H54 (cell line): ENCODE measurements around the gene PTPRH.
"Not testable (repeated sequence)": the region's sequence is repeated elsewhere in the genome, so short reads cannot be mapped to it uniquely, and the experiment has no call there.

Source experiments
- DNase-seq: peaks from one replicate; pipeline ENCODE4 v3.0.0; 2011; ENCODE audit warnings: low spot score, mixed read lengths; ENCODE audit not compliant: insufficient read length
- FAIRE-seq: peaks from 3 replicates; lab custom pipeline; 2011; peaks lifted over from hg19 to GRCh38; lab: Jason Lieb, UNC
- POLR2A ChIP-seq: IDR thresholded peaks from 2 replicates; pipeline ENCODE4 v1.6.1; 2011; ENCODE audit warnings: low read depth, mild to moderate bottlenecking, low read length

The PTPRH gene

DNA sequence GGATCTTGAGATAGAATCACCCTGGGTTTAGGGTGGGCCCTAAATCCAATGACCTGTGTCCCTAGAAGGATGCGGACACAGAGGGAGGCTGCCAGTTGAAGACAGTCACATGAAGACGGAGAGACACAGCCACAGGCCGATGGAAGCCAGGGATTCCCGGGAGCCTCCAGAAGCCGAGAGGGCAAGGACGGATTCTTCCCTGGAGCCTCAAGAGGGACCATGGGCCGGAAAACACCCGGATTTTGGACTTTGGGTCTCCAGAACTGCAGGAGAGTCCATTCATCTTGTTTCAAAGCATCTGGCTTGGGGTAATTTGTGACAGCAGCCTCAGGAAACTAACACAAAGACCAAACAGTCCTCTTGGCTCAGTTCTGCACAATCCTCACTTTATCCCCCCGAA is 17.0 kb upstream of the PTPRH start:
- DNase-seq: no peak
- no peak for TF ChIP-seq POLR2A
- FAIRE-seq: no peak

DNA sequence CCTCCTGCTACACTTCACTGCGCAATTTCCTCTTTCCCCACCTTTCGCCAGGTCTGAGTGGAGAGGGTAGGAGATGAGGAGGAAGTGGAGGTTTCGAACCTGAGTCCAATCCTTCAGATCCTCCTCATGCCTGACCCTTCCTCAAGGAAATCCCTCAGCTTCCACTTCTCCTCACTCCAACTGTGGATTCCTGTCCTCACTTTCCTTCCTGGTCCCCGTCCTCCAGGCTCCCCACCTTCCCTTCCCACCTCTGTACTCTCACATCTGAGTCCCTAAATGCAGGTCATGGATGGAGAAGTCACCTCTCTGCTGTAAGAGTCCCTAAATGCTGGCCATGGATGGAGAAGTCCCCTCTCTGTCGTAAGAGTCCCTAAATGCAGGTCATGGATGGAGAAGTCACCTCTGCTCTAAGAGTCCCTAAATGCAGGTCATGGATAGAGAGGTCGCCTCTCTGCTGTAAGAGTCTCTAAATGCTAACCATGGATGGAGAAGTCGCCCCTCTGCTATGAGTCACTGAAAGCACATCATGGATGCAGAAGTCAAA is 16.2 kb upstream of the PTPRH start:
- DNase-seq: no peak
- no peak for TF ChIP-seq POLR2A
- no peak for FAIRE-seq

DNA sequence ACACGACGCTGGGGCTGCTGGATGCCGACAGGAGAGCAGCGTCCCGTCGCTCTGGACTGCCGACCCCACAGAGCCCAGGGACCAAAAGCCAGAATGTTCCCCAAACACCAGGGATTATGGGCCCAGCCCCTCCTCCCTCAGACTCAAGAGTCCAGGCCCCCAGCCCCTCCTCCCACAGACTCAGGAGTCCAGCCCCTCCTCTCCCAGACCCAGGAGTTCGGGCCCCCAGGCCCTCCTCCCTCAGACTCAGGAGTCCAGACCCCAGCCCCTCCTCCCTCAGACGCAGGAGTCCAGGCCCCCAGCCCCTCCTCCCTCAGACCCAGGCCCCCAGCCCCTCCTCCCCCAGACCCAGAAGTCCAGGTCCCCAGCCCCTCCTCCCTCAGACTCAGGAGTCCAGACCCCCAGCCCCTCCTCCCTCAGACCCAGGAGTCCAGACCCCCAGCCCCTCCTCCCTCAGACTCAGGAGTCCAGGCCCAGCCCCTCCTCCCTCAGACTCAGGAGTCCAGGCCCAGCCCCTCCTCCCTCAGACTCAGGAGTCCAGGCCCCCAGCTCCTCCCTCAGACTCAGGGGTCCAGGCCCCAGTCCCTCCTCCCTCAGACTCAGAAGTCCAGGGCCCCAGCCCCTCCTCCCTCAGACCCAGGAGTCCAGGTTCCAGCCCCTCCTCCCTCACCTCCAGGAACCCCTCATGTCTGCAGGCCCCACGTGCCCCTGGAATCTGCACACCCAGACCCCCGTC is 15.5 kb upstream of the PTPRH start:
- FAIRE-seq, DNase-seq: not testable (repeated sequence)

DNA sequence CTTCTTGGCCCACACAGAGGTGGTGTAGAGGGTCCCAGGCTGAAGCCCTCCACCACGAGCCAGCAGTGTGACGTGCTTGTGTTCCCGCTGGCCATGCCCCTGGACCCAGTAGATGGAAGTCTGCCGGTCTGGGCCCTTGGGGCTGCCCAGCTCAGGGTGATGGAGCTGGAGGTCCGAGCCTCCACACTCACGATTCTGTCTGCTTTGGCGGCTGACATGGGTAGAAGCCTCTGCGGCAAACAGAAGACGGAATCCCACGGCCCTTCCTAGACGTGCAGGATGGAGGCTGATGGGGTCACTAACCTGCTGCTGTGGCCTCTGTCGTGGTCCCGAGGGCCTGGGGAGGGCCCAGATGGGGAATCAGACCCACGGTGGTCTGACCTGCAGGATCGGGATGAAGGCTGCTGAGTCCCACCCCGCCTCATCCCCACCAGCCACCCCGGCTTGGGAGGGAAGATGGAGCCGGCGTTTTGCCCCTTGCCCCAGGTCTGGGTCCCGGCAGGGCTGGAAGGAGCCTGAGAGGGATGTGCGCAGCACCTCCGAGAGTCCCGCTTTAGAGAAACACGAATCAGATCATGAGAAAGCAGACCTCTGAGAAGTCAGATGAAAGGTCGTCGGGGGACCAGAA is 14.9 kb upstream of the PTPRH start:
- FAIRE-seq: no peak
- DNase-seq: no peak
- TF ChIP-seq POLR2A: no peak

DNA sequence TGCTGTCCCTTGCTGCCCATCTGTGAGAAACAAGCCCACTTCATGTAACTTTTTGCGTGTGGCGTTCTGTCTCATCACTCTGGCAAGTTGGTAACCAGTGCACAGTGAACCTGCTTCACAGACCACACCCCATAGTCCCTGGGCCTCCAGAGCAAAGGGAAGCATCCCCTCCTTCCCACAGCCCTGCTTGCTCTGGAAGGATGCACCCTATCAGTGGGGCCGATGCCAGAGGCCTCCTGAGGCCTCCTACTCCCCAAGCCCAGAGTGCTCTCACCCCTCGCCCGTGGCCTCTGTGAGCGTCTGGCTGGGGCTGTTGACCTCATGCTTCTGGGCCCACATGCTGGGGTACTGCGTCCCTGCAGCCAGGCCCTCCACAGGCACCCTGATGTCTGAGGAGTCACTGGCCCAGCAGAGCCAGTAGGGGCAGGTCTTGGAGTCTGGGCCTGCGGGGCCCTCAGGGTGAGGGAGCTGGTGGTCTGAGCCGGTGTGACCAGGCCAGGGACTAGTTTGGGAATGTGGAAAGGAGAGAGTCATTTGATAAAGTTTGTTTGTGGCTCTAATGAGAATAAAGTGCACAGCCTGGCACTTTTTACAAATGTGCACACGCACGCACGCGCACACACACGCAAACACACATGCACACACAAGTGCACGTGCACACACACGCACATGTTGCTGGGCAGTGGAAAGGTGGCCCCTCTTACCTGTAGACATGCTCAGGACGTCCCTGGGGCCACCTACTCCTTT is 14.2 kb upstream of the PTPRH start:
- DNase-seq: no peak

DNA sequence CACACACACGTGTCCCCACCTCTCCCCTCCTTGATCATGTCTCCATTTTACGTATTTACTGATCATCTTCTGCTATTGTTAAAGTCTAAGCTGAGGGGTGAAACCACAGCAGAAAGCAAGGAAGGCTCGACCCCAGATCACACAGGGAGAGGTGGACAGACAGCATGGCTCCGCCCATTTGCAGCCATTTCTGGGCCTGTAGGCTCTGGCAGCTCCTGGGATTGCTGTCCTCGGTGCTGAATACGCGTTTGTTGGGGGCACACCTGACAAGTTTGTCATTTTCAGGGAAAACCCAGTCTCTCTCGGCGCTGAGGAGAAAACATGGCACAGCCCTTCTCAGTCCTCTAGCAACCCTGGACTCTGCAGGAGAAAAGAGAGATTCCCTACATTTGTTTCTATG is 11.2 kb upstream of the PTPRH start:
- no peak for TF ChIP-seq POLR2A
- no peak for FAIRE-seq
- DNase-seq: no peak

More for the DNA sequence above, 14.2 kb upstream of the PTPRH start:
- no peak for FAIRE-seq
- no peak for TF ChIP-seq POLR2A

DNA sequence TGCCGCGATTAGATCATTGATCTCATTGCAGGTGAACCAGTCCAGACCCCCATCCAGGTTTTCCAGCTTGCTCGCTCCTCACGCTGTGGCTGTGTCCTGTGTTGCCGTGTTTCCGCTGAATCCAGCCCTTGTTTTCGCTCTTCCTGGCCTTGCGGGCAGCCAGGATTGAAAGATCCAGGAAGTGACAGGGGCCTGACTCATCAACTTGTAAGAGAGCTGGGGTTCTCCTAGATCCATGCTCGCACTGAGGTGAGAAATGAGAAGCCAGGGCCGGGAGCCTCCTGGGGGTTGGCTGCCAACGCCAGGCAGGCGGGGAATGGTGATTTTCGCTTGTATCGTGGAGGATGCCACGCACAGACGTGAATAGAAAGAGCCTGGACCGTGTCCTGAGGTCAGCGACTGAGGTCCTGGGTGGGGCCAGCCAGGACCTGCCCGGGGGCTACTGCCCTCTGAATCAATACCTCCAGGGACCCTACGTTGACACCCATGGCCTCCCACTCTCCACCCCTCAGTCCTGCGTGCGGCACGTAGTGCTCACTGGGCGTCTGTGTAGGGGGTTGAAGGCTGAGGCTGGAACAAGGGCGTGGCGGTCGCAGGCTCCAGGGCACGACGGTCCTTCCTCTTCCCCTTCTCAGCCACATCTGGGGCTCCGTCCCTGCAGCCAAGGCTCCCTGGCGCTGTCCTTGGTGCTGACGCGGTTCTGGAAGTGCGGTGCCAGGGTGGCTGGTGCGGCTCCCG is 7.3 kb upstream of the PTPRH start:
- FAIRE-seq (peak; percentile 6), DNase-seq (peak; percentile 99)
- peak; percentile 43; the same call in 1 of the 2 replicates for TF ChIP-seq POLR2A

DNA sequence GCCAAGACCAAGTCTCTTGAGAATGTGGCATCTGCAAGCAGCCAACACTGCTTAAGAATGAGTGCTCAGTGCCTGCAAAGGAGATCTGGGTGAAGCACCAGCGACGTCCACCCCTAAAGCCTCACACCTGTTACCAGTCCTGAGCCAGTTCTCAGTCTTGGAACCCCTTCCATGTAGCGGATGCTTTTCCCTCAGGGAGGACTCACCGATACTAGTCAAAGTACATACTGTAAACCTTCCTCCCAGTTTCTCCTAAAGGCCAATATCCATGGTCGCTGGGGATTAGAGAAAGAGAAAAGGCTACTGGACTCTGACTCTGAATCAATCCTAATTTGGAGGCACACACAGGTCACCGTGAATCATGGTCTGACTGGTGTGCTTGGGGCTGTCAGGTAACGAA is 4.2 kb upstream of the PTPRH start:
- TF ChIP-seq POLR2A: no peak
- FAIRE-seq (no peak), DNase-seq (no peak)

DNA sequence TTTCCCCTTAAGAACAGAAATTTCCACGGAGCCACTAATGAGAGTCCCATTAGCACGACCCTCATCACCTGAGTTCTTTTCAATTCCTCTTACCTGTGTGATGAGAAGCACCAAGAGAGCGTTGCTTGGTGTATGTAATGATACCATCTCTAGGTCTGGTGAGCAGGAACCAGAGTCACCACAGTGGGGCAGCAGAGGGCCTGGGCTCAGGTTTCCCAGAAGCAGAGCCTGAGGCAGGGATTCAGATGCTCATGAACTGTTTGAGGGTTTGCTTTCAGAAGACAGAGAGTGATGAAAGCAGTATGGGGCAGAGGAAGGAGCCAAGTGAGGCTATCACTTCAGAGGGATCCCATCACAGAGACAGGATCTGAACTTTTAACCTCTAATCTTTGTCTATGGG is 3.1 kb upstream of the PTPRH start:
- FAIRE-seq: no peak
- no peak for DNase-seq
- TF ChIP-seq POLR2A: no peak

DNA sequence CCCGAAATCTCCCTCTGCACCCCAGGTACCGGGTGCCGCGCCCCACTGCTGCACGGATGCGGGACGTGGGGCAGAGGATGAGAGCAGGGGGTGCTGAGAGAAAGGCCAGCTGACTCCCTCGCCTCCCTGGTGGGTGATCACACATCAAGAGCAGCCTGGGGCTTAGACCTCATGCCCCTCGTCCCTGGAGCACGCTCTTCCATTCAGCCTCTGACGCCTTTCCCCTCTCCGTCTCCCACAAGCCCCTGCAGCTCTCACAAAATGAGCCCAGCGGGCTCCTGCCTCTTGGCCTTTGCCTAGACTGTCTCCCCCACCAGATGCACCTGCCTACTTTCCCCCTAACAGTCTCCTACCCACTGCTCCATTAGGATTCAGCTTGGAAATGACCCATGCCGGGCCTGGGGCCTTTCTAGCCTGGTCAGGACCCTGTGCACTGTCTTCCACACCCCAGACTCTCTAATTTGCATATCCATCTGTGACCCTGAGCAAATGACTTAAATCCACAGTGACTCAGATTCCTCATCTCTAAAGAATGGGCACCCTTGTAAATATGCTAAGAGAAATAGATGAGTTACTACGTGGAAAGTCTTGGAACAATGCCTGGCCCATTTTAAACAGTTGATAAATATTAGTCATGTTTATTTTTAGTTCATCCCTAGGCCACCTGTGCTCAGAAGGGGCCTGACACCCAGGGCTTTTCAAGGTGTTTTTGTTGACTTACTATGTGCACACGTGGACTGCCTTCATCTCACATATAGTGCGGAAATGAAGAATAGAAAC is 582 bp upstream of the PTPRH start:
- DNase-seq (peak; percentile 91), FAIRE-seq (no peak)
- no peak for TF ChIP-seq POLR2A

DNA sequence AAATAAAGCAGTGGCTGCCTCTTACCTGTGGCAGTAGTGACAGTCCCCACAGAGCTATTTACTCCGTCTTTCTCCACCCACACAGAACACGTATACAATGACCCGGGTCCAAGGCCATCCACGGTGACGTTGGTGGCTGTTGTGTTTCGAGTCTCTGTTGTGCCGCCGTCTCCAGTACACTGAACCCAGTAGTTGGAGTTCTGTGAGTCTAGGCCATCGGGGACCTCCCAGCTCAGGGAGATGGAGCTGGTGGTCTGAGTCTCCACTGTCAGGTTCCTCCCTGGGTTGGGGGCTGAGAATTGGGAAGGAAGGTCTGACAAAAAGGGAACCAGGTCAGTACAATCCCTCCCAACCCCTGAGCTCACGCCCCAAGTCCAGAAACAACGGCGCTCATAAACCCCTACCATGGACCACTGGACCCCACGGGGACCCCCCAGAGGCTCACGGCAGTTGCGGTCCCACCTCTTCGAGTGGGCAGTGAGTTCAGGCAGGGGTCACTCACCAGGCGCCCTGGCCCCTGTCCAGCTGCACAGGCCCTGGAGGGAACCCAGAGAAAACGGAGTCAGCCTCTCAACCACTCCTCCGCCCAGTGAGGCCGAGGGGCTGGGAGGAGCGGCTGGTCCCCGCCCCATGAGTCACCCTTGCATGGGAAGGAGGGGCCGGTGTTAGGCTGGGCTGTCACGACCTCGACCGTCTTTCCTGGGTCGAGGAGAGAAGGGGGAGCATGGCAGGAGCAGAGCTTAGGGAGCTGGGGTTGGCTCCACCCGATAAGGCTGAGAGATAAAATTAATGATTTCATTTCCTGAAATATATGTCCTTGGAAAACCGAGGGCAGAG is 2.4 kb downstream of the PTPRH start:
- FAIRE-seq: no peak
- DNase-seq: peak; percentile 99
- TF ChIP-seq POLR2A: peak; percentile 72

DNA sequence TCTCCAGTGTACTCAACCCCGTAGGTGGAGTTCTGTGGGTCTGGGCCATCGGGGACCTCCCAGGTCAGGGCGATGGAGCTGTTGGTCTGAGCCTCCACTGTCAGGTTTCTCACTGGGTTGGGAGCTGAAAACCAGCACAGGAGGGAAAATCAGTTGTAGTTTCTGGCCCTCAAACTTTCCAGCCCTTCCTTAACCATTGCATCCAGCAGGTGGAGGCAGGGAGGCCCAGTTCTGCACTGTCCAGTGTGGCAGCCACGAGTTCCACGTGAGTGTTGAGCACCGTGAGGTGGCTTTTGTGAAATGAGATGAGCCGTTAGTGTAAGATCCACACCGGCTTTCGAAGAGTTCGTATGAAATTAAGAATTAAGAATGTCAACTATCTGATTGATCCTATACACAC is 7.1 kb downstream of the PTPRH start:
- FAIRE-seq, DNase-seq: not testable (repeated sequence)
